ENCODE data around the gene ANKRD66.
"Not testable (repeated sequence)": the region's sequence is repeated elsewhere in the genome, so short reads cannot be mapped to it uniquely, and the experiment has no call there.

ANKRD66 gene

GRCh38 chr6:46735720-46736031 lies 11.1 kb upstream of the ANKRD66 start:
- TF ChIP-seq CTCF (IDR thresholded peaks at IDR 0.05; ENCODE audit: low read depth, low read length): no peak
- Histone ChIP-seq H3K9me3 (no peaks in the 10 kb centered on the region), H3K27me3 (peaks cover 25% of the 10 kb centered on the region), H3K4me1 (no peaks in the 10 kb centered on the region), H3K36me3 (no peaks in the 10 kb centered on the region), H3K4me3 (ENCODE audit: low read depth, low read length) (no peak overlapping the region)
- DNase-seq: no peak

GRCh38 chr6:46736906-46737305 lies 9.8 kb upstream of the ANKRD66 start:
- no peaks in the 10 kb centered on the region for H3K4me1 ChIP-seq
- H3K36me3 ChIP-seq: no peaks in the 10 kb centered on the region
- no peak for TF ChIP-seq CTCF (IDR thresholded peaks at IDR 0.05; ENCODE audit: low read depth, low read length)
- H3K27me3 ChIP-seq: peaks cover 25% of the 10 kb centered on the region
- H3K9me3 ChIP-seq: no peaks in the 10 kb centered on the region
- H3K4me3 ChIP-seq (ENCODE audit: low read depth, low read length): no peak overlapping the region
- no peak for DNase-seq

- Histone ChIP-seq H3K9me3 (no peaks in the 10 kb centered on the region), H3K36me3 (no peaks in the 10 kb centered on the region), H3K4me1 (no peaks in the 10 kb centered on the region), H3K4me3 (ENCODE audit: low read depth, low read length) (no peak overlapping the region), H3K27me3 (peaks cover 2% of the 10 kb centered on the region)
- TF ChIP-seq CTCF (IDR thresholded peaks at IDR 0.05; ENCODE audit: low read depth, low read length): no peak
- no peak for DNase-seq
These were observed 5.3 kb upstream of the ANKRD66 start for GRCh38 chr6:46741482-46741881.

GRCh38 chr6:46741910-46742309 lies 4.8 kb upstream of the ANKRD66 start:
- TF ChIP-seq CTCF (IDR thresholded peaks at IDR 0.05; ENCODE audit: low read depth, low read length): no peak
- Histone ChIP-seq H3K9me3 (no peaks in the 10 kb centered on the region), H3K27me3 (no peaks in the 10 kb centered on the region), H3K4me3 (ENCODE audit: low read depth, low read length) (no peak overlapping the region), H3K4me1 (no peaks in the 10 kb centered on the region), H3K36me3 (no peaks in the 10 kb centered on the region)
- DNase-seq: no peak

DNA sequence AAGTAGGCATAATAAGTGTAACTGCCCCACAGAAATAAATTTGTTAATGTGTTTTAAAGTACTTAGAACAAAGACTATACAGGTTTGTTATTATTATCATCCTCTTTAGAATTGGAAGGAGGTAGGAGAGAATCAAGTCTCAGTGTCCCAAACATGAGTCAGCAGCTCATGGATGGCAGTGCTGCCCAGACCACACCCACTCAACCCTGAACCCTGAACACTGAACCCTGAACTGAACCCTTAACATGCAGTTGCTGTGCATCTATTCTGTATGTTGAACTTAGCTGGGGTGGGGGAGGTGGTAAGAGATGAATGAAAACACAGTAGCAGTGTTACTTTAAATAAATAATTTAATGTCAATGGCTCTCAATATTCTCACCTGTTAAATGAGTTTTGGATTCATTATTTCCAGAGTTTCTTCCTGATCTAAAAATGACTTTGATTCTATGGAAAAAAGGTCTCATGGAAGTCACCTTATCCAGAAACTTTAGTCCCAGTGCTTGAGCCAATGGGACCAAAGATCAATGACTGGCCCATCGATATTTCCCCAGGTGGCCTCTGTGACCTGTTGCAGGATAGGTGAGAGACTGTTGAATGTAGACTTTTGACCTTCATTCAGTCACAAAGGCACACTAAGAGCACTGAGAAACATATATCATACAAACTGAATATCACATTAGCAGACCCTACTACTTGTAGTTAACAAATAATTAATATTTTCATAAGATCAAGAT lies 3.1 kb upstream of the ANKRD66 start:
- no peaks in the 10 kb centered on the region for H3K9me3 ChIP-seq
- no peak for TF ChIP-seq CTCF (IDR thresholded peaks at IDR 0.05; ENCODE audit: low read depth, low read length)

DNA sequence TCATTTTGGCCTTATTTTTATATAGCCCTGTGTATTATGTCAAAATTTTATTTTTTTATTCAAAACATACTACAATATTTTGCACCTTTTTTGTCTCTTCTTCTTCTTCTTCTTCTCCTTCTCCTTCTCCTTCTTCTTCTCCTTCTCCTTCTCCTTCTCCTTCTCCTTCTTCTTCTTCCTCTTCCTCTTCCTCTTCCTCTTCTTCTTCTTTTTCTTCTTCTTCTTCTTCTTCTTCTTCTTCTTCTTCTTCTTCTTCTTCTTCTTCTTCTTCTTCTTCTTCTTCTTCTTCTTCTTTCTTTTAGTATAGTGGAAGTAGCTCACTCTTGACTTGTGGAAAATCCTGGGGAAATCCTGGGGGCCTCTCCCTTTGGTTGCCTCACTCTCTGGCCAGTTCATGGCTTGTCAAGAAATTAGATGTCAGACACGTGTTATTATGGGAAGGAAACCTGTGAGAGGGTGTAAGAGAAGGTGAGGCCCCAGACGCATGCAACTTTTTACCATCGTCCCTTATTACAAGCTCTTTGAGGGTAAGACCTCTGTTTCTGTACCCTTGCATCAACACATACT lies 2.5 kb upstream of the ANKRD66 start:
- not testable (repeated sequence) for H3K36me3 ChIP-seq; H3K4me3 ChIP-seq (ENCODE audit: low read depth, low read length); H3K4me1 ChIP-seq; H3K9me3 ChIP-seq; DNase-seq; H3K27me3 ChIP-seq

More for the DNA sequence above, 3.1 kb upstream of the ANKRD66 start:
- Histone ChIP-seq H3K36me3 (no peaks in the 10 kb centered on the region), H3K4me3 (ENCODE audit: low read depth, low read length) (no peak overlapping the region), H3K27me3 (no peaks in the 10 kb centered on the region), H3K4me1 (no peaks in the 10 kb centered on the region)
- DNase-seq: no peak

Data from BE2C (cell line).